Astrocyte (in vitro differentiated cells and primary cell): ENCODE results near the gene KLF9. TPM values are rescaled to one million over a fixed set of nuclear protein-coding genes. Genes with fewer than 3 reads are reported as not detected.
A peak's percentile ranks its signal among the peaks of the same experiment; 100 is the strongest.

Experiments used
- DNase-seq: peaks from one replicate; pipeline ENCODE4 v3.0.0-alpha.2; 2010; ENCODE audit warnings: low read depth
- FAIRE-seq: peaks from 2 replicates; lab custom pipeline; 2011; peaks lifted over from hg19 to GRCh38; lab: Jason Lieb, UNC
- H2AFZ ChIP-seq: 2 replicates; pipeline ENCODE4 v1.6.0; 2012; ENCODE audit warnings: low read depth, low read length, inconsistent platforms
- H3K27ac ChIP-seq: 2 replicates; pipeline ENCODE4 v1.5.1; 2011; ENCODE audit warnings: low read depth, low read length, inconsistent platforms
- H3K27me3 ChIP-seq: 2 replicates; pipeline ENCODE4 v1.6.0; 2011; ENCODE audit warnings: low read length, inconsistent platforms; ENCODE audit not compliant: insufficient read depth
- H3K36me3 ChIP-seq: 2 replicates; pipeline ENCODE4 v1.5.1; 2011; ENCODE audit warnings: low read length, inconsistent platforms; ENCODE audit not compliant: insufficient read depth
- H3K4me1 ChIP-seq: 2 replicates; pipeline ENCODE4 v1.5.1; 2011; ENCODE audit warnings: low read length, inconsistent platforms; ENCODE audit not compliant: insufficient read depth
- H3K4me2 ChIP-seq: 2 replicates; pipeline ENCODE4 v1.6.0; 2012; ENCODE audit warnings: low read length, inconsistent platforms
- H3K4me3 ChIP-seq: 2 replicates; pipeline ENCODE4 v1.5.1; 2011; ENCODE audit warnings: low read depth, mild to moderate bottlenecking, low read length, inconsistent platforms; ENCODE audit not compliant: insufficient read depth
- H3K79me2 ChIP-seq: 2 replicates; pipeline ENCODE4 v1.6.0; 2012; ENCODE audit warnings: mild to moderate bottlenecking, low read length, inconsistent platforms; ENCODE audit not compliant: insufficient read depth
- H3K9ac ChIP-seq: 2 replicates; pipeline ENCODE4 v1.6.0; 2012; ENCODE audit warnings: mild to moderate bottlenecking, low read length, inconsistent platforms
- H3K9me3 ChIP-seq: 2 replicates; pipeline ENCODE4 v1.5.1; 2012; ENCODE audit warnings: low read depth, mild to moderate bottlenecking, low read length, inconsistent platforms; ENCODE audit not compliant: insufficient read depth
- H4K20me1 ChIP-seq: 2 replicates; pipeline ENCODE4 v1.6.0; 2012; ENCODE audit warnings: low read length, inconsistent platforms; ENCODE audit not compliant: insufficient read depth
- H3K27ac Mint-ChIP-seq: one replicate; pipeline ENCODE4 v1.8.0; 2021; ENCODE audit warnings: mild to moderate bottlenecking, mixed read lengths; ENCODE audit not compliant: unreplicated experiment
- H3K27me3 Mint-ChIP-seq: one replicate; pipeline ENCODE4 v1.8.0; 2021; ENCODE audit warnings: low read depth, mixed read lengths; ENCODE audit not compliant: unreplicated experiment
- H3K36me3 Mint-ChIP-seq: one replicate; pipeline ENCODE4 v1.8.0; 2021; ENCODE audit warnings: low read depth, mixed read lengths; ENCODE audit not compliant: unreplicated experiment
- H3K4me1 Mint-ChIP-seq: one replicate; pipeline ENCODE4 v1.8.0; 2021; ENCODE audit warnings: low read depth, mixed read lengths; ENCODE audit not compliant: unreplicated experiment
- H3K4me3 Mint-ChIP-seq: one replicate; pipeline ENCODE4 v1.8.0; 2021; ENCODE audit warnings: mild to moderate bottlenecking, moderate library complexity, mixed read lengths; ENCODE audit not compliant: unreplicated experiment
- H3K9me3 Mint-ChIP-seq: one replicate; pipeline ENCODE4 v1.8.0; 2021; ENCODE audit warnings: mild to moderate bottlenecking, mixed read lengths; ENCODE audit not compliant: unreplicated experiment
- CTCF ChIP-seq: IDR thresholded peaks from 2 replicates; pipeline ENCODE4 v1.5.1; 2011; ENCODE audit warnings: low read depth, mild to moderate bottlenecking, inconsistent platforms, low read length, moderate library complexity; ENCODE audit not compliant: insufficient read depth
- EZH2 ChIP-seq: IDR thresholded peaks from 2 replicates; pipeline ENCODE4 v1.6.1; 2012; ENCODE audit warnings: mild to moderate bottlenecking, low read length, inconsistent platforms; ENCODE audit not compliant: insufficient read depth
- total RNA-seq: library from RNA; stranded (reverse); gene quantifications from 2 replicates; pipeline ENCODE4 v1.2.1, GENCODE V29; 2021

Gene KLF9
- total RNA-seq, 1 donor from 2014 or later: 4.9 TPM

- H3K9me3 ChIP-seq: no peaks in the 10 kb centered on the region
- H3K4me1 ChIP-seq: peaks cover 32% of the 10 kb centered on the region
- TF ChIP-seq CTCF: no peak
- no peaks in the 10 kb centered on the region for H3K36me3 ChIP-seq
- Mint-ChIP-seq H3K4me3 (peak overlapping the region; percentile 88), H3K27ac (peak overlapping the region; percentile 93), H3K36me3 (no peaks in the 10 kb centered on the region), H3K27me3 (no peaks in the 10 kb centered on the region), H3K4me1 (peaks cover 20% of the 10 kb centered on the region), H3K9me3 (no peaks in the 10 kb centered on the region)
- peak overlapping the region; percentile 37 for H2AFZ ChIP-seq
- H3K27me3 ChIP-seq: no peaks in the 10 kb centered on the region
- peak overlapping the region; percentile 100 for H3K9ac ChIP-seq
- H3K27ac ChIP-seq: peak overlapping the region; percentile 99
- H3K4me2 ChIP-seq: peak overlapping the region; percentile 88
- H3K4me3 ChIP-seq: peak overlapping the region; percentile 97
- H4K20me1 ChIP-seq: peaks cover 11% of the 10 kb centered on the region
- no peak for FAIRE-seq
- H3K79me2 ChIP-seq: peaks cover 46% of the 10 kb centered on the region
- no peak for DNase-seq
Measured at GRCh38 chr9:70413464-70413798, 1.0 kb downstream of the KLF9 start.

- no peak for FAIRE-seq
Measured at GRCh38 chr9:70412832-70413463, 1.5 kb downstream of the KLF9 start.

More at GRCh38 chr9:70412832-70413463, 1.5 kb downstream of the KLF9 start:
- Mint-ChIP-seq H3K27me3 (no peaks in the 10 kb centered on the region), H3K4me1 (peaks cover 20% of the 10 kb centered on the region), H3K27ac (peak overlapping the region; percentile 84), H3K4me3 (peak overlapping the region; percentile 97), H3K36me3 (no peaks in the 10 kb centered on the region), H3K9me3 (peaks cover 5% of the 10 kb centered on the region)
- H4K20me1 ChIP-seq: peaks cover 11% of the 10 kb centered on the region
- H3K9me3 ChIP-seq: no peaks in the 10 kb centered on the region
- TF ChIP-seq CTCF (no peak), EZH2 (no peak)
- H3K27ac ChIP-seq: peak overlapping the region; percentile 99
- H3K27me3 ChIP-seq: no peaks in the 10 kb centered on the region
- peaks cover 28% of the 10 kb centered on the region for H3K4me1 ChIP-seq
- H3K79me2 ChIP-seq: peaks cover 51% of the 10 kb centered on the region
- peak overlapping the region; percentile 100 for H3K9ac ChIP-seq
- no peaks in the 10 kb centered on the region for H3K36me3 ChIP-seq
- DNase-seq: peak; percentile 77
- H3K4me2 ChIP-seq: peak overlapping the region; percentile 88
- H2AFZ ChIP-seq: peak overlapping the region; percentile 61
- peak overlapping the region; percentile 97 for H3K4me3 ChIP-seq
